HG02852 (cell line): Measurements from ENCODE around the gene CA10.

Source experiments
- ATAC-seq: cut with Tn5 transposase; IDR thresholded peaks from one replicate; pipeline ENCODE4 v1.9.1; 2021; ENCODE audit warnings: mild to moderate bottlenecking, moderate library complexity; ENCODE audit not compliant: unreplicated experiment

The CA10 gene

DNA sequence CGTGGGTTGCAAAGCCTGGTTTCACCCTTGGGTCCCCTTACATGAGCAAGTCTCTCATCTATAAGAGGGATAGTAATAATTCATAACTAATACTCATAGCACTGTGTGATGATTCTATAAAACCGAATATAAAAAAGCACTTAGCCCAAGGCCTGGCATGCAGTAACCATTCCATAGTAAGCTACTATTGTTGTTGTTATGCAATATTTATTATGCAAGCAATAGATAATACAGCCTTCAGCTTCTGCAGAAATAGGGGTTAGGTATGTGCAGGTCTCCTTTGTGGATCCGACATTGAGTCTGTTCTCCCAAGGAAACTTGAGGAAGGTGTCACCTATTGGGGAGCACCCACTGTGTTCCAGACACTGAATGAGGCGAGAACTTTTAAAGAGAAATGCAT lies 497.1 kb downstream of the CA10 start:
- ATAC-seq, result no peak

DNA sequence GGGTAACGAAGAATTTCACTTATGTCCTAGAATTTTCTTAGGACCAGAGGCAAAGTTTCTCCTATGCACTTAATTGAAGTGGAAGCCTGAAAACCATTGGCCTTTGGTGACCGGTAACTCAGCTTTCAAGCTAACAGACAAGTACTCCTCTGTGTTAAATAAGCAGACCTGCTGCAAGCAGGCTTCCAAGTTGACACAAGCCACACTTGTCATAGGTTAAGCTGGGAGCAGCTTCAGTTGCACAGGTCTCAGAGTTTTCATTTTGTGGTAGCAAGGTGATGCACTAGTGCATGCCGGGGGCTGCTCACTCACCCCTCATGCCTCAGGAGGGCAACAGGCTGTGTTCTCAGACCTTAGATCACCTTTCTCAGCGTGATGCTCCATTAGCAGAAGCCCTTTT lies 498.2 kb downstream of the CA10 start:
- no peak for ATAC-seq

DNA sequence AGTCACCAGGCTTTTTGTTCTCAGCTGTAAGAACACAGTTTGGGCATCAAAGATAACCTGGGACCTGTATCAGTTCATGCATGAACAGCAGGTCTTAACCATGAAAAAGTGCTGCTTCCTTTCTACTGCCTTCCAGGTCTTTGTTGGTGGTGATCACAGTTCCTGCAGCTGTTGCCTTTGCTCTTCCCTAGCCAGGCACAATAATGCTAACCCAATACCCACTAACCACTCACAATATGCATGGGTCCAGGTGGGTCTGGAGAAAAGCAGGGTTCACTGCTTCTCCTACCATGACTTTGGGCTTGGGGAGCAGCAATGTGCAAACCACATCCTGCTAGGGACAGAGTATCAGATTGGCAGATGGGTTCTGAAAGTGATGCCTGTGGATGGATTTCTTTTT lies 501.3 kb downstream of the CA10 start:
- no peak for ATAC-seq

DNA sequence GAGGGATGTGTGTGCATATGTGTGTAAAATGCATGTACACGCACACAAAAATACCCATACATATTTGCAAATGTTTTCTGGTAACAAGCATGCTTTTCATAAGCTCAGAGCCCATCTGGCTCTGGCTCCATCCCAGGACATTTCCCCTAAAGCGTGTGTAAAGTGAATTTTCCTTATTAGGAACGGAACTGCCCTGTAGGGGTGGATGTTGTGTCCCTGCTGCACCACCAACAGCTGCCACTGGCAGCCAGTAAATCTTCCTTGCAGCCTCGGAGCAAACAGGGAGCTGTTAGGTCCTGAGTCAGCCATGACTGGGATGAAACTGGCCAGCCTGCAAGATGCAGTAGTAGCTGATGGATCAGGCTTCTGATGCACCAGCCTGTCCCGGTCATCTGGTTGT lies 504.6 kb downstream of the CA10 start:
- no peak for ATAC-seq

DNA sequence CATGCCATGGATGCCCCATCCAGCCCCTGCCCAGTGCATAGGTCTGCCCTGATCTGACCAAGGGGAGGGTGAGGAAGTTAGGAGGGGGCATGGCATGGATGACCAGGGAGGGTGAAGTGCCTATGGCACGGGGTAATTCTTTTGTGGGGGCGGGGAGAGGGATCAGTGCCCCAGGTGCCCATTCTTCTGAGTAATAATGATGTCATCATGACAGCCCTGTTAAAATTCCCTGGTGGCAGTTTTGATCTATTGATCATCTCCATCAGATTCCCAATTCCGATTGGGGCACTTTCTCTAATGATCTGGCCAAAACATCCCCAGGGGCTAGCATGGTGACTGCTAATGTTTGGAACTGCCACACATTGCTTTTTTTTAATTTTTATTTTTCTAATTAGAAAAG lies 506.0 kb downstream of the CA10 start:
- ATAC-seq, result no peak

DNA sequence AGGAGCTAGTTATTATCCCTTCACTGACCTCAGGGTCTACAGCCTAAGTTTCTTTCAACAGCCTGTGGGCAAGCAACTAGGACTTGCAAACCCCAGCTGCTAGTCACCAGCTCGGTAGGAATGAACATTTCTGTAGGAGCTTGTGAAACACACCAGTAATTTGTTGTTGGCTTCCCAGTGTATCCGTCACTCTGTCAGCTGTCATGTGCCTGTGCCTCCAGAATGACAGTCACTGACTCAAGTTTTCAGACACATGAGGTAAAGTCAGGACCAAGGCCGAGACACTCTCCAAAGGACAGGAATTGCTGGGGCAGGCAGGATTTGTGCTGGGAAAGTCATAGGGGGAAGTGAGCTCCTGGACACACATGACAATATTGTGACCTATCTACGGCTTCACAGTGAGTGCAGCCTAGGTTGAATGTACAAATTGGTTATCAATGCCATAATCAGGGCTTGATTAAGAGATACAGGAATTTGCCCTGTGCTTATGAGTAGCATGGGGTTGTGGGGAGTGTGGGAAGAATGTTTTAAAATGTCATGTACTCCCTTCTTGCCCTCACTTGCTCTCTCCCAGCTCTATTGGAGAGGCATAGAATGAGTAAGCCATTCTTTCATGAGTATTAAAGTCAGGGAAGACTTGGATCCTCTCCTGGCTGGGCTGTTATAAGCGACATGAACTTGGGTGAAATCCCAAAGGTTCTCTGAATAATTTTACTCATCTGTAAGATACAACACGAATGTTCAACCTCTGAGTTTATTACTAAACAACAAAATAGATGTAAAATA lies 506.8 kb downstream of the CA10 start:
- no peak for ATAC-seq

DNA sequence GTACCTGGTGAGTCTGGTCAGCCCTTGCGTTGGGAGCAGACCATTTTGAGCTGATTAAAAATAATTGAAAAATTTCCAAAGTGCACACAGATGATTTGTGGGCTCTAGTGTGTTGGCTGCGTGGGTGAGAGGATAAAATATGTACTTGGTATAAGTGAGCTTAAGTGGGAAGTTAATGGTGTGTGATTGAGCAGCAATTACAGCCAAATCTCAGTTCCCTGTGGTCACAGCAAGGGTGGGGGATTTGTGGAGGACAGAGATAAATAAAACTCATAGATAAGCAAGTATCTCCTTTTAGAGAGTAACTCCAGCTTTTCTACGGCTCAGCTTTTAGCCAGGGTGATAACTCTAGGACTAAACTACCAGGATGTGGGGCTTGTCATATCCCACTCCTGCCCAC lies 507.7 kb downstream of the CA10 start:
- ATAC-seq, result no peak

DNA sequence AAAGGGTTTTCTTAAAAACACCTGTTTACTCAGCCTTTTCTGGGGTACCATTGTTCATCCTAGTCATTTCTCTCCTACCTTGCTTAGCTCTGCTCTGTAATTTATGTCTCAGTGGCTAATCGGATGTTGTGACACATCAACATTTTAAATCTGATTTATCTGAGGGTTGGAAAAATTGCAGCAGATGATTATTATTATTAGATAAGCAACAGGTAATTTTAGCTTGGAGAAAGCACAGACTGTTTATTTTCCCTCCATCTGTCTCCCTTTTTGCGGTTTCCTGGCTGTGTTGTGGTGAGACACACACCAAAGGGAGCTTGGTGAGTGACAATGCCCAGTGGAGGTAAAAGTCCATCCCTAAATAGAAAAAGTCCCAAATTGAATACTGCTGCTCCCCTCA lies 508.3 kb downstream of the CA10 start:
- ATAC-seq, result no peak

DNA sequence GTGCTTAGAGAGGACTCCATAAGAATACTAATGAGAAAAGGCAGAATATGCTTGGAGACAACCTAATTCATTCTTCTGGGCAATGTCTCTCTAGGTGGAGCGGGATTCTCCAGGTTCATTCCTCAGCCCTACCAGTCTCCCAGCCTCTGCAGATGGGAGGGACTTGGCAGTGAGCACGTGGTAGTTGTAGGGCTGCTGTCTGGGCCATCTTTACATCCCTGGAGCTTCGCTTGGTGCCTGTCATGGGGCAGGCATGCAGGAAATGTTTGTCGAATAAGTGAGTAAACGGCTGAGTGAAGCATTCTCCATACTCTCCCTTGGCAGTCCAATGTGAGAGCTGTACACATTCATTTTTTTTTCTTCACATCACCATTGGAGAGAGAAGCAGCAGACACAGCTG lies 510.7 kb downstream of the CA10 start:
- ATAC-seq, result no peak

DNA sequence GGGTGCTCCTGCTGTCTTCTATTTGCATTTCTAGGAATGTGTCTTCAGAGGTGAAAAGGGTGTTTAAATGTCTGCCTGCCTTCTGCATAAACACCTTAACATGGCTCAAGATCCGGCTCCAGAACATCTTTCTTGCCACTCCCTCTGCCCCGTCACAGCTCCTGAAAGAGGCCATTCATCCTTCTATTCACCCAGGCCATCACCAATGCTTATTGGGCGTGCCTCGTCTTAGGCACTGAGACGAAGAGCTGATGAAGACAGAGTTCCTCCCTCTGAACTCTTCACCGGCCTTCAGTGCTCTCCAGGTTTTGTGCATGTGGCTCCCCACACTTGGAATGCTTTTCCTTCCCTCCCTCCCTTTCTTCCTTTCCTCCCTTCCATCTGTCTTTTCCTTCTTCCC lies 511.4 kb downstream of the CA10 start:
- no peak for ATAC-seq

DNA sequence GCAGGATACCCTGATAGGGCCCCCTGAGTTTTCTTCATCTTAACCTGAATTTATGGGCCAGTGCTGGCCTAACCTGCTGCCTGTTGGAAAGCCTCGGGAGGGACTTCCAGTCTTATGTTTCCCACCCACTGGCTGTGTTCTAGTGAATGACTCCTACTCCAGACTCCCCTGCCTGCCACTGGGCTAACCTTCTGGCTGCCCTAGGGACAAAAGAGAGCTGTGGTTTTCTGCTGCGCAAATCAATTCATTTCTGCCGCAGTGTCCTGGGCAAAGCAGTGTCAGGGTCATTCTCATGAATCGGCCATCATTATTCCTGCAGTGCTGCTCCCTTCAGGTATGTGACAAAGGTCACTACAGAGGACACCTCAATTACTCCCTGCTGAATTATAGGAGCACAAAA lies 512.0 kb downstream of the CA10 start:
- no peak for ATAC-seq

DNA sequence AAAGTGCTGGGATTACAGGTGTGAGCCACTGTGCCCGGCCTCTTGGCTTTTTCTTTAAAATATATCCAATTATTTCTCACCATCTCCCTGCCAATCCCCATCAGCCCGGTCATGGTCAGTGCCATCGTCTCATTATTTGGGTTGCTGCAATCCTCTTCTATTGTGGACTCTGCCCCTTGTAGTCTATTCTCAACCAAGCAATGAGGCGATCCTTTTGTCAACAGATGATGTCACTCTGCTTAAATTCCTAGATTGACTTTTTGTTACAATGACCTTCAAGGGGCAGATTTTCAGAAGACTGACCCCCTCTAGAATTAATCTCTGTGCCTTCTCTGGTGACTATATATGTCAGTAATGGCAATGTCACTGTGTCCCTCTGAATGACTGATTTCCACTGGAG lies 513.5 kb downstream of the CA10 start:
- no peak for ATAC-seq

DNA sequence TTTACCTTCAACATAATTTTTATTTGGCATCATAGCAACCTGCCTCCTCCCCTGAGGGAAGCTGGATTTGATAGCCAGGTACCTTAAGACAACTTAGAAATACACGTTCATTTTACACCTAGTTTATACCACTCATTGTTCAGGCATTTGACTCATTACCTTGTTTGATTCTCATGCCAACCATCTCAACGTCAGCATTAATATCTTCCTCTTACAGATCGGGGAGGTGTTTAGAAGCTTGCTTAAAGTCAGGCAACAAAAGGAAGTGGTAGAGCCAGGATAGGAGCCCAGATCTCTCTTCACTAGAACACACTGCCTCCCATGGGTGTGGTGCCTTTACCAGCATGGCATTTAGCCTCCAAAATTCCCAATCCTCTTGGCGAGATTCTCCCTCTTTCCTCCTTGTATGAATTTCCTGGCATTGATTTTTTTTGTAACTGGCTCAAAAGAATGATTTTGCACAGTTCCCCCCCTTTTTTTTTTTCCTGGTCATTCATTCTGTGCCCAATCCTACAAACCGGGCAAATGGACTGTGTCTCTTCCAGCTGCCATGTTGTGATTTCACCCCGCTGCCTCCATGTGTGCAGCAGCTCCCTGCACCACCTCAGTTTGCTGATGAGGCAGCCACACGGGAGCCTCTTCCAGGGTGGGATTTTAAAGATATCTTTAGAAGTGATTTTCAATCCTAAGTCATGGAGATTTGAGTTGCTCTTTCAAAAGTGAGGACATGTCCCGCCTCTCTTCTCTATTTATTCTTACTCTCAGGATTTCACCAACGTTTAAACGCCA lies 514.6 kb downstream of the CA10 start:
- ATAC-seq, result no peak

DNA sequence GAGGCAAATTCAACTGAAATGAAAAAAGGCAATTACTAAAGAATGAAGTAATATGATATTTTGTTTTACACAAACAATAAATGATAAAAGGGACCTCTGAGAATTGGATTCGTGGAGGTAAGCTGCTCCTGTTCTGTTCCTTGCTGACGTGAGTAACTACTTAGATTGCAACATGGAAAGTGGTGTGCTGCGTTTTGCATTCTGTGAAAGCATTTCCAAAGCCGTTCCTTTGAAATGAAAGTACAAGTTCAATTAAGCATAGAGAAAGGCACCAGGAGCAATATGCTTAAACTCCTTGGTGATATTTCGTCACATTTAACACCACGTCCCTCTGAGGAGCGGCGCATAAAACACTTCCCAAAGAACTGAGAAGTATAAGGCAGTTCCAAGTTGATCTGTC lies 516.5 kb downstream of the CA10 start:
- no peak for ATAC-seq

DNA sequence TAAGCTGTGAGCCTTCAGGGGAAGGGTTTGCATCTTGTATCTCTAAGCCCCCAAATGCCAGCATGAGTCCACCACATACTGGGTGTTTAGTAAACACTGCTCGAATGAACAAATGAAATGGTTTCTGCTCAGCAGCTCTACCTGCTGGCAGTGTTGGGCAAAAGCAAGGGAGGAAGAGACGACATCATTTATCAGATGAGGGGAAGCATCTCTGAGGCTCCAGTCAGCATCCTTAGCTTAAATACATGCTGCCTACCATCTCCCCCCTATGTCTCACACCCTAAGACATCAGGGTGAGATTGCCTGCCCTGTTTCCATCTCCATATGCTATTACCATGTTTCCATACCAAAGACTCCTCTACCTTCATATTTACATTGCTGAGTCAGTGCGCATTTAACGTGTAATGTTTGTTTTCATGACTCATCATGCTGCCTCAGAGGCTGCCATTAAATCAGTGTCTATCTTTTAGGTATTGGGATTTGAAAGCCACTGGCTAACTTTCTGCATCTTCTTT lies 518.3 kb downstream of the CA10 start:
- no peak for ATAC-seq

DNA sequence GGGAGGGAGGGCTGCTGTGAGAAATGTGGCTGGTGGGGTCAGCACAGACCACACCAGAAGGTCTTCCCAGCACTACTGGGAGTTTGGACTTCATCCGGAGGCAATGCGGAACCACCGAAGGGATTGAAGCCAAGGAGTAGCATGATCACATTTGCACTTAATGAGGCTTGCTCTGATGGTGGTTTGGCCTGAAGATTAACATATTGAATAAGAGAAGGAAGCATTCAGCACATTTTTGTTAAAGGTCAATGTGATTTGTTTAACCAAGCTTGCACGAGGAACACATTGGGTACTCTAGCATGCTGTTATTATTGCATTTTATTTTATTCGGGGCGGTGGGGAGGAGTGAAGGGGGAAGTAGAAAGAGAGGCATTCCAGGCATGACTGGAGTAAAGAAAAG lies 519.5 kb downstream of the CA10 start:
- no peak for ATAC-seq

DNA sequence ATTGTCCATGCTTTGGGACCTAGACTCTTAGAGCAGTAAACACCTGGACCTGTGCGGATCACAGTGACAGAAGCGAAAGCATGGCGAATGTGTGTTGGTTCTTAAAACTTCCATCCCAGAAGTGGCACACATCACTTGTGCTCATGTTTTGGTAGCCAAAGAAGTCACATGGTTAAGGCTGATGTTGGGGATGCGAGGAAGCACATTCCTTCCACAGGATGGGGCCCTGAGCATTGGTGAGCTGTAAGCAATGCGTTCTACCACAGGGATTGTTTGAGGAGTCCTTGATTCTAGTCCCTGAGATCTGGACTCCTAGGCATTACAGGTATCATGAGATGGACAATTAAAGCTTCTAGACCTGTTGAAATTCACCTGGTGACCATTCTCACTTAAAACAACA lies 522.2 kb downstream of the CA10 start:
- no peak for ATAC-seq

DNA sequence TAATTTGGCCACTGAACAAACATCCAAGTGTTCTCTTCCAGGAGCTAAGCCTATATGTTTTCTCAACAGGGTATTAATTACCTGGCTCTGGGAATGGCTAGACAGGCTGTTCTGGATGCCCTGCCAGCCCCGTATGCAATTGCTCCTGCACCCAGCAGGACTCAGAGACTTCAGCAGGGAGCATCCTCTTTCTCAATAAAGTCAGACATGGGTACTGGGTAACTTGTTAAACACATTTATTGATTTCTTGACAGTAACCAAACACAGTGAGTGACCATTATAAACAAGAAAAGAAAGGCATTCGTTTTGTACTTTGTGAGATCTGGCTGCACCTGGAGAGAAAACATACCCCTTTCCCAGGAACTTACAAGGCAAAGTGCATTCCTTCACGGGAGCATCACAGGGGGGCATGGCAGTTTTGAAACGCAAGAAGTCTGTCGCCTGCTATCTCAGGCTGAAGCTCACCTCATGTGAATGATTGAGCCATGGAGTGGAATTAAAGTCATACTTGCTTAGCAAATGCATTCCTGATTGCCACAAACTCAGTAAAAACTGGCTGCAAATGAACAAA lies 528.3 kb downstream of the CA10 start:
- no peak for ATAC-seq

DNA sequence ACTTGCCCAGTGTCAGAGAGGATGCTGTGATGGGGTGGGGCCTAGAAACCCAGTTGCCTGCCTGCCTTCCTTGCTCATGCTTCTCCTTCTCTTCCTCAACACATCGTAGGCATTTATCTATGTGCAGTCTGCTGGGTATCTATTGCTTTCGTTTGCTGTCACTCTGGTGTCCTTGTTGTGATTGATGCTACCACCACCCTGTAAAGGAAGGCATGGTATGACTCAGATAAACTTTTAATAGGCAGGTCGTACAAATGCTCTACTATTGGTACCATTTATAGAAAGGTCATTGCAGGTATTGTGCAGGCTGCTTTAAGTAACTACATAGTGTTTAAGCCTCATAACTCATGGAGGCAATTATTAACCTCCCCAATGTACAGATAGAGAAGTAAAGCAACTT lies 529.3 kb downstream of the CA10 start:
- ATAC-seq, result no peak

DNA sequence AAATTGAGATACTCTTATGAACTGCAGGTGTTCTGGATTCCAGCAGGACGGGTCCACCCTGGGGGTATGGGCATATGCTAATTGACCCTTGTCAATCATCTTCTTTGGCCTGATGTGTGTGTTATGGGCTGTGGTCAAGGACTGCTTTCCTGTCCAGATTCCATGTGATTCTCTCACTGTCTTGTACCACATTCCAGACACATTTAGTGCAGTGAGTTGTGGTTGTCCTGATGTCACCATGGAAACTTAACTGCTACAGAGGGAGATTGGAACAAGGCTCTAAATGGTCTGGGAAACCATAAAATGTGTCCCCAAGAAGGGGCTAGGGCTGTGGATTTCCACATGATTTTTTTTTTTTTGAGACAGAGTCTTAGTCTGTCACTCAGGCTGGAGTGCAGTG lies 530.7 kb downstream of the CA10 start:
- ATAC-seq, result no peak

DNA sequence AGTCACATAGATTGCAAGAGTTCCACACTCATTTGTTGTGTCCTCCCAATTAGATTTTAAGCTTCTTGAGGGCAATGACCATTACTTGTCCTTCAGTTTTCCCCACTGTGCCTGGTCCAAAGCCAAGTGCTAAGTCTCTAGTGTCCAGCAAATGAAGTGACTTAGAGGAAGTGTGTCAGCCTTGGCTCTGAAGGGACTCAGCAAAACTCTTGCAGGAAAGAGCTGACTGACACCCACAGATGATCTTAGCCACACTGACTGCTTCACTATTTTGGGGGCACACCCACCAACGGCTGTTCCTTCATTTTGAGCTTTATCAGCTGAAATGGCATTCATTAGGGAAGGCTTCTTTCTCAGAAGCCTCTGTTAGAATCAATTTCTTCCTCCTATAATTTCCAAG lies 540.0 kb downstream of the CA10 start:
- no peak for ATAC-seq

DNA sequence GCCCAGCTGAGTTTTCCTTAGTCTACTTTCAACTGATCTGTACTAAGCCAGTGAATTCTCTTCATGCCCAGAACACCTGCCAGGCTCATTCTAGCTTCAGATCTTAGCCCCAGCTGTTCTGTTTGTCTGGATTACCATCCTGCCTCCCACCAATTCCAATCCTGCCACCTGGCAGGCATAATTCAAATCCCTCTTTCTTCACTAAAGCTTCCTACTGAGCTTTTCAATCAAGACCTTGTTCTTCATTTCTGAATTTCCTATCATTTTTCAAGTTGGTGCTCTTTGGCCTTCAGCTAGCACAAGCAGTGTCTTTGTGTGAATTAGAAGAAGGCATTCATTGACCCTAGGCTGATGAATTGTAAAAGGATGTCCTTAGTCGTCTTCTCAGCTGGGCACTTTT lies 540.5 kb downstream of the CA10 start:
- ATAC-seq, result no peak
